ENCODE measurements around the gene NPR3. TPM values are rescaled to one million over a fixed set of nuclear protein-coding genes. Genes with fewer than 3 reads are reported as not detected.

Gene NPR3
- total RNA-seq, 4 donors from 2014 or later: 0.65 to 2.1 (median 1.5) TPM

GRCh38 chr5:32812399-32812798 is 101.3 kb downstream of the NPR3 start:
- Histone ChIP-seq H3K9me3 (no peaks in the 10 kb centered on the region), H3K36me3 (no peaks in the 10 kb centered on the region), H3K27ac (replicated peaks in 1 of 4) (no peak overlapping the region), H3K4me1 (peaks cover 0 to 16% (median 10%) of the 10 kb centered on the region in 4 donors), H3K27me3 (no peaks in the 10 kb centered on the region), H3K4me3 (no peak overlapping the region)
- no peak for TF ChIP-seq POLR2A (IDR thresholded peaks at IDR 0.05; ENCODE audit: low read depth)
- no peak for TF ChIP-seq POLR2AphosphoS5 (IDR thresholded peaks at IDR 0.05)
- no peak for TF ChIP-seq EP300 (IDR thresholded peaks at IDR 0.05)
- TF ChIP-seq, protein P1, sequence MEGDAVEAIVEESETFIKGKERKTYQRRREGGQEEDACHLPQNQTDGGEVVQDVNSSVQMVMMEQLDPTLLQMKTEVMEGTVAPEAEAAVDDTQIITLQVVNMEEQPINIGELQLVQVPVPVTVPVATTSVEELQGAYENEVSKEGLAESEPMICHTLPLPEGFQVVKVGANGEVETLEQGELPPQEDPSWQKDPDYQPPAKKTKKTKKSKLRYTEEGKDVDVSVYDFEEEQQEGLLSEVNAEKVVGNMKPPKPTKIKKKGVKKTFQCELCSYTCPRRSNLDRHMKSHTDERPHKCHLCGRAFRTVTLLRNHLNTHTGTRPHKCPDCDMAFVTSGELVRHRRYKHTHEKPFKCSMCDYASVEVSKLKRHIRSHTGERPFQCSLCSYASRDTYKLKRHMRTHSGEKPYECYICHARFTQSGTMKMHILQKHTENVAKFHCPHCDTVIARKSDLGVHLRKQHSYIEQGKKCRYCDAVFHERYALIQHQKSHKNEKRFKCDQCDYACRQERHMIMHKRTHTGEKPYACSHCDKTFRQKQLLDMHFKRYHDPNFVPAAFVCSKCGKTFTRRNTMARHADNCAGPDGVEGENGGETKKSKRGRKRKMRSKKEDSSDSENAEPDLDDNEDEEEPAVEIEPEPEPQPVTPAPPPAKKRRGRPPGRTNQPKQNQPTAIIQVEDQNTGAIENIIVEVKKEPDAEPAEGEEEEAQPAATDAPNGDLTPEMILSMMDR (IDR thresholded peaks at IDR 0.05): no peak
- 100% methylated on average over 3 of the region's 5 CpGs for WGBS
- intact Hi-C loops (cut with DNase I): no loop called here
- DNase-seq (ENCODE audit: extremely low spot score): no peak

DNA sequence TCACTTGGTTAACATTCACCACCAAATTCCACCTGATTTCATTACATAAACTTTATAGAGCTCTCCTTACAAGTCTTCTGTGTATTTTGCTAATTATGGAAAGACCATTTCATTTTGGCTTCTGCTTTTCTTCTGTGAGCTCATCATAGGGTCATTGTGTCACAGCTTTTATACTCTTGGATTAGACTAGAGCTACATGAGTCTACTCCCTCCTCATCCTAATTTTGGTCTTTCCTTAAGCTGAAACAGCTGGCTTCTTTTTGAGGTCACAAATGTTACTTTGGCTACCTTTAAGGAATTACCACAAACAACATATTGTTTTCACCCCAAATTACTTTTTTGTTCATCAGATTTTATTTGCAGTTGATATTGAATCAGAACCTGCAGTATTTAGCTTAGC is 103.0 kb downstream of the NPR3 start:
- Histone ChIP-seq H3K9me3 (no peaks in the 10 kb centered on the region), H3K4me3 (no peak overlapping the region), H3K36me3 (no peaks in the 10 kb centered on the region), H3K27ac (replicated peaks in 1 of 4) (no peak overlapping the region), H3K4me1 (peaks cover 0 to 16% (median 10%) of the 10 kb centered on the region in 4 donors), H3K27me3 (no peaks in the 10 kb centered on the region)
- intact Hi-C loops (cut with DNase I): no loop called here
- TF ChIP-seq, protein P1 (IDR thresholded peaks at IDR 0.05): no peak
- TF ChIP-seq POLR2AphosphoS5 (IDR thresholded peaks at IDR 0.05) (no peak), EP300 (IDR thresholded peaks at IDR 0.05) (no peak), POLR2A (IDR thresholded peaks at IDR 0.05; ENCODE audit: low read depth) (no peak)
- no peak for DNase-seq (ENCODE audit: extremely low spot score)

- no peak overlapping the region for H3K27ac ChIP-seq (replicated peaks in 1 of 4)
- no peaks in the 10 kb centered on the region for H3K27me3 ChIP-seq
- no peaks in the 10 kb centered on the region for H3K9me3 ChIP-seq
- H3K36me3 ChIP-seq: no peaks in the 10 kb centered on the region
- no peak for TF ChIP-seq POLR2A (IDR thresholded peaks at IDR 0.05; ENCODE audit: low read depth)
- TF ChIP-seq, protein P1 (IDR thresholded peaks at IDR 0.05): no peak
- no peak for TF ChIP-seq POLR2AphosphoS5 (IDR thresholded peaks at IDR 0.05)
- TF ChIP-seq EP300 (IDR thresholded peaks at IDR 0.05): no peak
- H3K4me1 ChIP-seq: peaks cover 0 to 14% (median 10%) of the 10 kb centered on the region in 4 donors
- H3K4me3 ChIP-seq: no peak overlapping the region
- intact Hi-C loops (cut with DNase I): no loop called here
- DNase-seq (ENCODE audit: extremely low spot score): no peak
Measured at GRCh38 chr5:32814620-32815019, 103.5 kb downstream of the NPR3 start.

GRCh38 chr5:32827981-32828380 is 116.9 kb downstream of the NPR3 start:
- Histone ChIP-seq H3K4me1 (no peaks in the 10 kb centered on the region), H3K4me3 (no peak overlapping the region), H3K9me3 (no peaks in the 10 kb centered on the region), H3K27ac (replicated peaks in 1 of 4) (no peak overlapping the region), H3K27me3 (no peaks in the 10 kb centered on the region), H3K36me3 (no peaks in the 10 kb centered on the region)
- 64% methylated on average over 1 of the region's 1 CpG for WGBS
- no peak for DNase-seq (ENCODE audit: extremely low spot score)
- TF ChIP-seq POLR2A (IDR thresholded peaks at IDR 0.05; ENCODE audit: low read depth): no peak
- TF ChIP-seq EP300 (IDR thresholded peaks at IDR 0.05): no peak
- no peak for TF ChIP-seq POLR2AphosphoS5 (IDR thresholded peaks at IDR 0.05)
- TF ChIP-seq, protein P1 (IDR thresholded peaks at IDR 0.05): no peak
- intact Hi-C loops (cut with DNase I): no loop called here

DNA sequence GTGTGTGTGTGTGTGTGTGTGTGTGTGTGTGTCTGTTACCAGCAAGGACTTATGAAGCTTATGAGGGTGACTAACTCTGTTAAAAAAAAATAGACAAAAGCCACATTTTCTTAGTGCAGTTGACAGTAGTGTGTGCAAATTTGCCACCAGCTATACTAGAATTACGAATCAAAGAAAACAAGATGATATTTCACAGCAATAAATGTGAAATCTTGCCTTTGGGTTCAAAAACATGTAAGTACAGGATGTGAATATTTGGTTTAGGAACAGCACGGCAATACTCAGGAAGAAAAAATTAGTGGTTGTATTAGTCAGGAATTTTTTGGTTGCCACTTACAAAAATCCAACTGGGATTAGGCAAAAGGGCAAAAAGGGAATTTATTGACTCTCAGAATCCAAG is 117.4 kb downstream of the NPR3 start:
- 76% methylated on average over 2 of the region's 2 CpGs for WGBS
- H3K36me3 ChIP-seq: no peaks in the 10 kb centered on the region
- no peak for TF ChIP-seq POLR2A (IDR thresholded peaks at IDR 0.05; ENCODE audit: low read depth)
- no peak for TF ChIP-seq EP300 (IDR thresholded peaks at IDR 0.05)
- no peaks in the 10 kb centered on the region for H3K4me1 ChIP-seq
- H3K9me3 ChIP-seq: no peaks in the 10 kb centered on the region
- intact Hi-C loops (cut with DNase I): no loop called here
- H3K4me3 ChIP-seq: no peak overlapping the region
- no peak for DNase-seq (ENCODE audit: extremely low spot score)
- H3K27me3 ChIP-seq: no peaks in the 10 kb centered on the region
- no peak overlapping the region for H3K27ac ChIP-seq (replicated peaks in 1 of 4)

Measured in esophagus muscularis mucosa (tissue), 4 donors.